OCI-LY7 (cell line): ENCODE data around the gene CHKA.

ENCODE experiments used
- CTCF ChIP-seq: fragments of 200-600 bp; sonication (generic); conservative IDR thresholded peaks from 2 replicates; pipeline ENCODE4 v1.5.1; 2014; ENCODE audit warnings: mild to moderate bottlenecking, antibody characterized with exemption, low read length, moderate library complexity, mixed read lengths
- EZH2phosphoT487 ChIP-seq: fragments of 200-600 bp; sonication (generic); IDR thresholded peaks from 2 replicates; pipeline ENCODE4 v1.6.1; 2018; ENCODE audit warnings: low read depth, borderline replicate concordance, mild to moderate bottlenecking, mixed run types, antibody characterized with exemption, low read length, moderate library complexity, mixed read lengths

GRCh38 chr11:68163691-68164090 is 42.5 kb upstream of the CHKA start:
- TF ChIP-seq CTCF (no peak), EZH2phosphoT487 (no peak)
